ENCODE data around the gene SLC44A5. TPM values are rescaled to one million over a fixed set of nuclear protein-coding genes. Genes with fewer than 3 reads are reported as not detected.

Gene SLC44A5
- polyA plus RNA-seq, 3 donors = not detected

DNA sequence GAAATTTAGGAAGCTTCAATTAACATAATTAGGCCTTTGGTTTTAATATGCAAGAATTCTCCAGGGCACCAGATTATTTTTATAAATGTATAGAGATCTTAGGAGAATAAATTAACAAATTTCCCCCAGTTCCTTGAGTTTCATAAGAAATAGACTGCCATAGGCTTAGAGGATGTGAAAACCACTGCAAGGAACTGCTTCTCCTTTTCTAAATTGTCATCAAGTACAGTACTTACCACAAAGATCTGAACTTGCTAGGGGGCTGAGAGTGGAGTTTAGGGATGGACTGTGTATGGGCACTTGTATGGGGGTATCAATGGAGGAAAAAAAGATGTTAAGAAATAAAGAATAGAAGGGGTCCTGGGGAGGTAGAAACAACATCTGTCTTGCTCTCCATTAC lies 445.6 kb downstream of the SLC44A5 start:
- no peak overlapping the region for H3K27ac Mint-ChIP-seq
- no peaks in the 10 kb centered on the region for H3K36me3 Mint-ChIP-seq
- no peaks in the 10 kb centered on the region for H3K9me3 ChIP-seq (replicated peaks in 1 of 2; ENCODE audit: control insufficient read depth in 1 of 2, insufficient read depth in 1 of 2, low read length in 2 of 2)
- H3K36me3 ChIP-seq (replicated peaks in 1 of 2; ENCODE audit: control insufficient read depth in 1 of 2, insufficient read depth in 2 of 2, low read length in 2 of 2) = no peaks in the 10 kb centered on the region
- H3K27me3 ChIP-seq (ENCODE audit: control insufficient read depth in 2 of 2, insufficient read depth in 2 of 2, low read length in 2 of 2) = peaks cover 0 to 2% of the 10 kb centered on the region in 2 donors
- H4K20me1 ChIP-seq (ENCODE audit: insufficient read depth, low read length) = no peaks in the 10 kb centered on the region
- H3K4me2 ChIP-seq (replicated peaks; ENCODE audit: extremely low read depth, low read length, poor library complexity, severe bottlenecking) = no peak overlapping the region
- no peak overlapping the region for H3K4me3 Mint-ChIP-seq
- H3K9ac ChIP-seq (ENCODE audit: insufficient read depth, low read length, poor library complexity, severe bottlenecking) = no peak overlapping the region
- intact Hi-C loops (cut with micrococcal nuclease) = no loop called here
- no peak for DNase-seq
- H3K4me3 ChIP-seq (replicated peaks in 1 of 3; ENCODE audit: low read depth in 2 of 3, low read length in 3 of 3) = no peak overlapping the region
- H3K27ac ChIP-seq (ENCODE audit: low read depth in 1 of 2, low read length in 2 of 2) = no peak overlapping the region
- no peaks in the 10 kb centered on the region for H3K79me2 ChIP-seq (ENCODE audit: insufficient read depth, low read length)
- TF ChIP-seq, protein P1, sequence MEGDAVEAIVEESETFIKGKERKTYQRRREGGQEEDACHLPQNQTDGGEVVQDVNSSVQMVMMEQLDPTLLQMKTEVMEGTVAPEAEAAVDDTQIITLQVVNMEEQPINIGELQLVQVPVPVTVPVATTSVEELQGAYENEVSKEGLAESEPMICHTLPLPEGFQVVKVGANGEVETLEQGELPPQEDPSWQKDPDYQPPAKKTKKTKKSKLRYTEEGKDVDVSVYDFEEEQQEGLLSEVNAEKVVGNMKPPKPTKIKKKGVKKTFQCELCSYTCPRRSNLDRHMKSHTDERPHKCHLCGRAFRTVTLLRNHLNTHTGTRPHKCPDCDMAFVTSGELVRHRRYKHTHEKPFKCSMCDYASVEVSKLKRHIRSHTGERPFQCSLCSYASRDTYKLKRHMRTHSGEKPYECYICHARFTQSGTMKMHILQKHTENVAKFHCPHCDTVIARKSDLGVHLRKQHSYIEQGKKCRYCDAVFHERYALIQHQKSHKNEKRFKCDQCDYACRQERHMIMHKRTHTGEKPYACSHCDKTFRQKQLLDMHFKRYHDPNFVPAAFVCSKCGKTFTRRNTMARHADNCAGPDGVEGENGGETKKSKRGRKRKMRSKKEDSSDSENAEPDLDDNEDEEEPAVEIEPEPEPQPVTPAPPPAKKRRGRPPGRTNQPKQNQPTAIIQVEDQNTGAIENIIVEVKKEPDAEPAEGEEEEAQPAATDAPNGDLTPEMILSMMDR (IDR thresholded peaks at IDR 0.05) = no peak
- no peaks in the 10 kb centered on the region for H3K4me1 ChIP-seq (ENCODE audit: control insufficient read depth in 1 of 2, insufficient read depth in 2 of 2, low read length in 2 of 2)
- peaks cover 0 to 5% (median 0%) of the 10 kb centered on the region in 7 donors for H3K9me3 Mint-ChIP-seq
- H3K27me3 Mint-ChIP-seq (ENCODE audit: low read depth in 3 of 3) = peaks cover 0 to 4% (median 4%) of the 10 kb centered on the region in 3 donors
- no peak overlapping the region for H2AFZ ChIP-seq (ENCODE audit: insufficient read depth, low read depth, low read length, poor library complexity, severe bottlenecking)
- peaks cover 1% of the 10 kb centered on the region for H3K4me1 Mint-ChIP-seq

DNA sequence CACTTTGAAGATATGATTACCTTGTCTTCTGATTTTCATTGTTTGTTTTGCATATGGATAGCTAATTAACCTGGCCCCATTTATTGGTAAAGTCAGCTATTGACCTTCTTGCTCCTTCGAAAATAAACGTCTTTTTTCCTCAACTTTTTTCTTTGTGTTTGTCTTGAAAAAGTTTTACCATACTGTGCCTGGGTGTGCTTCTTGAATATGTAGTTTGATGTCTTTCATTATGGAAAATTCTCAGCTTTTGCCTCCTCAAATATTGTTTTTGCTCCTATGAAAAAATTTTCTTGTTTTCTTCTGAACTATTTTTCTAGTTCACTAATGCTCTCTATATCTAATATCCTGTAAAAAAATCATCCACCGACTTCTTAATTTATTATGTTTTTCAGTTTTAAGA lies 451.8 kb downstream of the SLC44A5 start:
- Histone ChIP-seq H3K4me3 (replicated peaks in 1 of 3; ENCODE audit: low read depth in 2 of 3, low read length in 3 of 3) (no peak overlapping the region), H4K20me1 (ENCODE audit: insufficient read depth, low read length) (no peaks in the 10 kb centered on the region), H3K4me1 (ENCODE audit: control insufficient read depth in 1 of 2, insufficient read depth in 2 of 2, low read length in 2 of 2) (no peaks in the 10 kb centered on the region), H3K9me3 (replicated peaks in 1 of 2; ENCODE audit: control insufficient read depth in 1 of 2, insufficient read depth in 1 of 2, low read length in 2 of 2) (no peaks in the 10 kb centered on the region), H2AFZ (ENCODE audit: insufficient read depth, low read depth, low read length, poor library complexity, severe bottlenecking) (no peak overlapping the region), H3K9ac (ENCODE audit: insufficient read depth, low read length, poor library complexity, severe bottlenecking) (no peak overlapping the region), H3K4me2 (replicated peaks; ENCODE audit: extremely low read depth, low read length, poor library complexity, severe bottlenecking) (no peak overlapping the region), H3K27ac (ENCODE audit: low read depth in 1 of 2, low read length in 2 of 2) (no peak overlapping the region), H3K79me2 (ENCODE audit: insufficient read depth, low read length) (no peaks in the 10 kb centered on the region), H3K27me3 (ENCODE audit: control insufficient read depth in 2 of 2, insufficient read depth in 2 of 2, low read length in 2 of 2) (no peaks in the 10 kb centered on the region), H3K36me3 (replicated peaks in 1 of 2; ENCODE audit: control insufficient read depth in 1 of 2, insufficient read depth in 2 of 2, low read length in 2 of 2) (no peaks in the 10 kb centered on the region)
- Mint-ChIP-seq H3K27me3 (ENCODE audit: low read depth in 3 of 3) (peaks cover 0 to 4% (median 2%) of the 10 kb centered on the region in 3 donors), H3K4me1 (no peaks in the 10 kb centered on the region), H3K36me3 (no peaks in the 10 kb centered on the region), H3K27ac (no peak overlapping the region), H3K4me3 (no peak overlapping the region), H3K9me3 (peaks cover 0 to 5% (median 0%) of the 10 kb centered on the region in 7 donors)
- intact Hi-C loops (cut with micrococcal nuclease) = no loop called here
- DNase-seq = no peak
- no CpG with 5 or more reads among the region's 3 CpGs for WGBS (ENCODE audit: insufficient coverage)
- TF ChIP-seq, protein P1 (IDR thresholded peaks at IDR 0.05) = no peak

Small RNA genes within 50 kb of the gene (small RNA-seq; reads per million reads assigned to genes)
- gene RNU6-503P (ENCODE audit: insufficient read length, low read depth) (not detected), gene RNU6-622P (ENCODE audit: insufficient read length, low read depth) (not detected)

Other genes starting within 250 kb of the SLC44A5 start
- 10 to 100 TPM in 2 of 3 donors, 1 to 10 TPM in 1; 7.1 to 32.1 (median 31.3) TPM for gene ACADM, start 113.6 kb upstream of the SLC44A5 start, polyA plus RNA-seq
- 10 to 100 TPM in 1 of 3 donors, 1 to 10 TPM in 2; 6.5 to 84.2 (median 8.1) TPM for gene RABGGTB, start 175.1 kb upstream of the SLC44A5 start, polyA plus RNA-seq
- under 1 TPM in 1 of 3 donors, not detected in 2; 0.07 TPM for gene MSH4, start 185.8 kb upstream of the SLC44A5 start, polyA plus RNA-seq